HEK293 (cell line): Measurements from ENCODE around the gene NMD3.
A peak's percentile ranks its signal among the peaks of the same experiment; 100 is the strongest.

Experiments used
- HOXA7 ChIP-seq: sonication (generic); formaldehyde crosslinking; IDR thresholded peaks from 2 replicates; pipeline ENCODE4 v1.8.1; 2022; ENCODE audit warnings: missing genetic modification reagents, borderline replicate concordance
- HOXC10 ChIP-seq: sonication (generic); formaldehyde crosslinking; IDR thresholded peaks from 2 replicates; pipeline ENCODE4 v1.8.1; 2023; ENCODE audit warnings: mild to moderate bottlenecking, missing genetic modification reagents
- PBX3 ChIP-seq: sonication (generic); formaldehyde crosslinking; IDR thresholded peaks from 2 replicates; pipeline ENCODE4 v1.8.1; 2022; ENCODE audit warnings: mild to moderate bottlenecking, moderate library complexity, missing genetic modification reagents
- REPIN1 ChIP-seq: fragments of 450-650 bp; formaldehyde crosslinking; IDR thresholded peaks from 2 replicates; pipeline ENCODE4 v1.5.1; 2017; ENCODE audit warnings: missing biosample characterization, missing genetic modification characterization, low read depth
- TCF7L2 ChIP-seq: IDR thresholded peaks from 2 replicates; pipeline ENCODE4 v1.6.1; 2011; ENCODE audit warnings: low read depth, mild to moderate bottlenecking, inconsistent platforms, low read length, moderate library complexity, borderline replicate concordance
- ZBTB20 ChIP-seq: fragments of 450-650 bp; formaldehyde crosslinking; IDR thresholded peaks from 2 replicates; pipeline ENCODE4 v1.5.1; 2016; ENCODE audit warnings: missing biosample characterization, missing genetic modification characterization
- ZBTB49 ChIP-seq: fragments of 450-650 bp; formaldehyde crosslinking; IDR thresholded peaks from 2 replicates; pipeline ENCODE4 v1.5.1; 2016; ENCODE audit warnings: missing biosample characterization, missing genetic modification characterization, low read depth
- ZNF311 ChIP-seq: fragments of 450-650 bp; formaldehyde crosslinking; IDR thresholded peaks from 2 replicates; pipeline ENCODE4 v1.5.1; 2017; ENCODE audit warnings: missing biosample characterization, missing genetic modification characterization, borderline replicate concordance
- ZNF785 ChIP-seq: fragments of 450-650 bp; formaldehyde crosslinking; IDR thresholded peaks from 2 replicates; pipeline ENCODE4 v1.5.1; 2016; ENCODE audit warnings: missing biosample characterization, missing genetic modification characterization
- TF ChIP-seq, protein P1 (sequence below): fragments of 450-650 bp; formaldehyde crosslinking; IDR thresholded peaks from 2 replicates; pipeline ENCODE4 v1.5.1; 2016; ENCODE audit warnings: missing biosample characterization, missing genetic modification characterization
- TF ChIP-seq, protein P2 (sequence below): fragments of 450-650 bp; formaldehyde crosslinking; IDR thresholded peaks from 2 replicates; pipeline ENCODE4 v1.5.1; 2016; ENCODE audit warnings: missing biosample characterization, missing genetic modification characterization, low read depth
- TF ChIP-seq, protein P3 (sequence below): fragments of 450-650 bp; formaldehyde crosslinking; IDR thresholded peaks from 2 replicates; pipeline ENCODE4 v1.5.1; 2016; ENCODE audit warnings: missing biosample characterization, missing genetic modification characterization
- TF ChIP-seq, protein P4 (sequence below): fragments of 450-650 bp; formaldehyde crosslinking; IDR thresholded peaks from 2 replicates; pipeline ENCODE4 v1.5.1; 2017; ENCODE audit warnings: missing biosample characterization, missing genetic modification characterization

- TF ChIP-seq, protein P1, sequence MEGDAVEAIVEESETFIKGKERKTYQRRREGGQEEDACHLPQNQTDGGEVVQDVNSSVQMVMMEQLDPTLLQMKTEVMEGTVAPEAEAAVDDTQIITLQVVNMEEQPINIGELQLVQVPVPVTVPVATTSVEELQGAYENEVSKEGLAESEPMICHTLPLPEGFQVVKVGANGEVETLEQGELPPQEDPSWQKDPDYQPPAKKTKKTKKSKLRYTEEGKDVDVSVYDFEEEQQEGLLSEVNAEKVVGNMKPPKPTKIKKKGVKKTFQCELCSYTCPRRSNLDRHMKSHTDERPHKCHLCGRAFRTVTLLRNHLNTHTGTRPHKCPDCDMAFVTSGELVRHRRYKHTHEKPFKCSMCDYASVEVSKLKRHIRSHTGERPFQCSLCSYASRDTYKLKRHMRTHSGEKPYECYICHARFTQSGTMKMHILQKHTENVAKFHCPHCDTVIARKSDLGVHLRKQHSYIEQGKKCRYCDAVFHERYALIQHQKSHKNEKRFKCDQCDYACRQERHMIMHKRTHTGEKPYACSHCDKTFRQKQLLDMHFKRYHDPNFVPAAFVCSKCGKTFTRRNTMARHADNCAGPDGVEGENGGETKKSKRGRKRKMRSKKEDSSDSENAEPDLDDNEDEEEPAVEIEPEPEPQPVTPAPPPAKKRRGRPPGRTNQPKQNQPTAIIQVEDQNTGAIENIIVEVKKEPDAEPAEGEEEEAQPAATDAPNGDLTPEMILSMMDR (tag by site-specific recombination), result no peak
- TF ChIP-seq HOXC10 (CRISPR knock-in tag), result no peak
- TF ChIP-seq ZBTB49 (tag by site-specific recombination), result no peak
- no peak for TF ChIP-seq ZNF785 (tag by site-specific recombination)
- TF ChIP-seq, protein P2, sequence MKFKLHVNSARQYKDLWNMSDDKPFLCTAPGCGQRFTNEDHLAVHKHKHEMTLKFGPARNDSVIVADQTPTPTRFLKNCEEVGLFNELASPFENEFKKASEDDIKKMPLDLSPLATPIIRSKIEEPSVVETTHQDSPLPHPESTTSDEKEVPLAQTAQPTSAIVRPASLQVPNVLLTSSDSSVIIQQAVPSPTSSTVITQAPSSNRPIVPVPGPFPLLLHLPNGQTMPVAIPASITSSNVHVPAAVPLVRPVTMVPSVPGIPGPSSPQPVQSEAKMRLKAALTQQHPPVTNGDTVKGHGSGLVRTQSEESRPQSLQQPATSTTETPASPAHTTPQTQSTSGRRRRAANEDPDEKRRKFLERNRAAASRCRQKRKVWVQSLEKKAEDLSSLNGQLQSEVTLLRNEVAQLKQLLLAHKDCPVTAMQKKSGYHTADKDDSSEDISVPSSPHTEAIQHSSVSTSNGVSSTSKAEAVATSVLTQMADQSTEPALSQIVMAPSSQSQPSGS, result no peak
- no peak for TF ChIP-seq REPIN1 (tag by site-specific recombination)
- no peak for TF ChIP-seq ZNF311
- no peak for TF ChIP-seq HOXA7 (CRISPR knock-in tag)
- TF ChIP-seq TCF7L2, result no peak
- TF ChIP-seq, protein P3, sequence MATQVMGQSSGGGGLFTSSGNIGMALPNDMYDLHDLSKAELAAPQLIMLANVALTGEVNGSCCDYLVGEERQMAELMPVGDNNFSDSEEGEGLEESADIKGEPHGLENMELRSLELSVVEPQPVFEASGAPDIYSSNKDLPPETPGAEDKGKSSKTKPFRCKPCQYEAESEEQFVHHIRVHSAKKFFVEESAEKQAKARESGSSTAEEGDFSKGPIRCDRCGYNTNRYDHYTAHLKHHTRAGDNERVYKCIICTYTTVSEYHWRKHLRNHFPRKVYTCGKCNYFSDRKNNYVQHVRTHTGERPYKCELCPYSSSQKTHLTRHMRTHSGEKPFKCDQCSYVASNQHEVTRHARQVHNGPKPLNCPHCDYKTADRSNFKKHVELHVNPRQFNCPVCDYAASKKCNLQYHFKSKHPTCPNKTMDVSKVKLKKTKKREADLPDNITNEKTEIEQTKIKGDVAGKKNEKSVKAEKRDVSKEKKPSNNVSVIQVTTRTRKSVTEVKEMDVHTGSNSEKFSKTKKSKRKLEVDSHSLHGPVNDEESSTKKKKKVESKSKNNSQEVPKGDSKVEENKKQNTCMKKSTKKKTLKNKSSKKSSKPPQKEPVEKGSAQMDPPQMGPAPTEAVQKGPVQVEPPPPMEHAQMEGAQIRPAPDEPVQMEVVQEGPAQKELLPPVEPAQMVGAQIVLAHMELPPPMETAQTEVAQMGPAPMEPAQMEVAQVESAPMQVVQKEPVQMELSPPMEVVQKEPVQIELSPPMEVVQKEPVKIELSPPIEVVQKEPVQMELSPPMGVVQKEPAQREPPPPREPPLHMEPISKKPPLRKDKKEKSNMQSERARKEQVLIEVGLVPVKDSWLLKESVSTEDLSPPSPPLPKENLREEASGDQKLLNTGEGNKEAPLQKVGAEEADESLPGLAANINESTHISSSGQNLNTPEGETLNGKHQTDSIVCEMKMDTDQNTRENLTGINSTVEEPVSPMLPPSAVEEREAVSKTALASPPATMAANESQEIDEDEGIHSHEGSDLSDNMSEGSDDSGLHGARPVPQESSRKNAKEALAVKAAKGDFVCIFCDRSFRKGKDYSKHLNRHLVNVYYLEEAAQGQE (tag by site-specific recombination), result no peak
- TF ChIP-seq ZBTB20 (tag by site-specific recombination), result no peak
- no peak for TF ChIP-seq PBX3 (CRISPR knock-in tag)
- TF ChIP-seq, protein P4, sequence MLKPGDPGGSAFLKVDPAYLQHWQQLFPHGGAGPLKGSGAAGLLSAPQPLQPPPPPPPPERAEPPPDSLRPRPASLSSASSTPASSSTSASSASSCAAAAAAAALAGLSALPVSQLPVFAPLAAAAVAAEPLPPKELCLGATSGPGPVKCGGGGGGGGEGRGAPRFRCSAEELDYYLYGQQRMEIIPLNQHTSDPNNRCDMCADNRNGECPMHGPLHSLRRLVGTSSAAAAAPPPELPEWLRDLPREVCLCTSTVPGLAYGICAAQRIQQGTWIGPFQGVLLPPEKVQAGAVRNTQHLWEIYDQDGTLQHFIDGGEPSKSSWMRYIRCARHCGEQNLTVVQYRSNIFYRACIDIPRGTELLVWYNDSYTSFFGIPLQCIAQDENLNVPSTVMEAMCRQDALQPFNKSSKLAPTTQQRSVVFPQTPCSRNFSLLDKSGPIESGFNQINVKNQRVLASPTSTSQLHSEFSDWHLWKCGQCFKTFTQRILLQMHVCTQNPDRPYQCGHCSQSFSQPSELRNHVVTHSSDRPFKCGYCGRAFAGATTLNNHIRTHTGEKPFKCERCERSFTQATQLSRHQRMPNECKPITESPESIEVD (tag by site-specific recombination), result peak; percentile 53; the same call in 1 of the 2 replicates
Measured at GRCh38 chr3:161266731-161267150, 45.6 kb downstream of the NMD3 start.
